Mucosa of stomach (tissue), 1 donor: ENCODE data around the gene FCRL2.

Experiments
- H3K27me3 ChIP-seq: one replicate; pipeline ENCODE4 v1.7.0; 2013; ENCODE audit warnings: mild to moderate bottlenecking, low read length; ENCODE audit not compliant: control insufficient read depth, insufficient read depth
- H3K36me3 ChIP-seq: one replicate; pipeline ENCODE4 v1.7.0; 2013; ENCODE audit warnings: low read length; ENCODE audit not compliant: control insufficient read depth, insufficient read depth
- H3K4me1 ChIP-seq: one replicate; pipeline ENCODE4 v1.7.0; 2013; ENCODE audit warnings: mild to moderate bottlenecking, low read length; ENCODE audit not compliant: control insufficient read depth, insufficient read depth
- H3K4me3 ChIP-seq: one replicate; pipeline ENCODE4 v1.7.0; 2013; ENCODE audit warnings: low read length
- H3K9ac ChIP-seq: one replicate; pipeline ENCODE4 v1.7.0; 2013; ENCODE audit warnings: mild to moderate bottlenecking, low read length, moderate library complexity
- H3K9me3 ChIP-seq: one replicate; pipeline ENCODE4 v1.7.0; 2013; ENCODE audit warnings: mild to moderate bottlenecking, low read length, moderate library complexity; ENCODE audit not compliant: control insufficient read depth
- donor health status: Pancreatic carcinoma.

The FCRL2 gene

DNA sequence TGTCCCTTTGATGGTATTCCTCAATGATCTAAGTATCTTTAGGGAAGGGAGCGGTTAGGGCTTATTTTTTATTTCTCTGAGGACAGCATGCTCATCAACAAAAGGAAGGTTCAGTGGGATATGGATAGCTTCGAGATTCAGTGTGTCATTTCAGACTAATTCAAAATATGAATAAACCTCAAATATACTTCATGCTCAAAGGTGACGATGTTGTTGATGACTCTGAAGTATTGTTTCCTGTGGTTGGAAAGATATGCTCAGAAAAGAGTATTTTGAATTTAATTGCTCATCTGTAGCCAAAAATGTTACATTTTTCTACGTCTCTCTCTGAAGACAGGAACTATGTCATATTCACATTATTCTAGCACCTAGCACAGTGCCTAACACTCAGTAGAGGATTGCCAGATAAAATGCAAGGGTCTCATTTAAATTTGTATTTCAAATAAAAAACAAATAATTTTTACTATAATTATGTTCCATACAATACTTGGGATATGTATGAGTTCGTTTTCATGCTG lies 74.6 kb downstream of the FCRL2 start:
- H3K27me3 ChIP-seq = no peaks in the 10 kb centered on the region
- no peaks in the 10 kb centered on the region for H3K4me1 ChIP-seq
- no peaks in the 10 kb centered on the region for H3K36me3 ChIP-seq
- no peak overlapping the region for H3K4me3 ChIP-seq
- H3K9ac ChIP-seq = no peak overlapping the region
- no peaks in the 10 kb centered on the region for H3K9me3 ChIP-seq

DNA sequence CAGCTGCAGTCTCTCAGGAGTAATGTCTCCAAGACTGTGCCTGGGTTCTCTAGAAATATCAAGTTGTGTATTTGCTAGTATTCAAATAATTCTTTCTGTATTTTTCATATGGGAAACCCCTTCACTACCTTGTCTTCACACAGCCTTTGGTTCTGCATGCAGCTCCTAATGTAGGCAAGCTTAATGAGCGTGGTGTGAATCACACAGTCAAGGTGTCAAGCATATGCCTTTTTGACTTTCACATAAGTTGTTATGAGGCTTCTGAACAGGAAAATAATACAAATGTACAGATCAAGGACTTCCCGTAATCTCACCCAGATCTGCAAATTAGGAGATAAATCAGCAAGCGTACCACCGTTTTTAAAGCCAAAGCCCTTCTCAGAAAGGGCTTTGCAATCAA lies 76.2 kb downstream of the FCRL2 start, which contains the start of gene FCRL3:
Gene FCRL3 (minus strand): TSS at position 38 of the 400 bp plus-strand sequence. CDS start 280 bp downstream, outside the sequence.
- H3K27me3 ChIP-seq = no peaks in the 10 kb centered on the region
- H3K9me3 ChIP-seq = no peaks in the 10 kb centered on the region
- H3K36me3 ChIP-seq = no peaks in the 10 kb centered on the region
- no peak within 1 kb of the TSS for H3K4me3 ChIP-seq
- H3K4me1 ChIP-seq = no peaks in the 10 kb centered on the region
- no peak within 1 kb of the TSS for H3K9ac ChIP-seq

DNA sequence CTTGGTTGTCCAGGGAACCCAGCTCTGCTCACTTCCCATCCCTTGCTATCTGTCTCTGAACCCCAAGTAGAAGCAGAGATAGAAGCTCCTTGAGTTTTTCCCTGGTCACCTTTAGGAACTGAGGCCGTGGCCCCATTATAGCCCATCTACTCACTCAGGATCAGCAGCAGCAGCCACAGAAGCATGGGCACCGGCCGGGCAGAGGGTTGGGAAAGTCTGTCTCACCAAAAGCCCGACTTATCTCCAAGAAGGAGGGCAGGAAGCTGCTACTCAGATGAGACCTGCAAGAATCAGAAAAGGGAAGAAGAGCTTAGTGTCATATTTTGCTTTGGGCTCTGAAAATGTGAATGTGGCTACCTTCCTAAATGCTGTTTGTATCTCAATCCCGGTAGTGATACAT lies 76.6 kb downstream of the FCRL2 start:
- Histone ChIP-seq H3K4me3 (no peak overlapping the region), H3K36me3 (no peaks in the 10 kb centered on the region), H3K4me1 (no peaks in the 10 kb centered on the region), H3K27me3 (no peaks in the 10 kb centered on the region), H3K9me3 (no peaks in the 10 kb centered on the region), H3K9ac (no peak overlapping the region)

DNA sequence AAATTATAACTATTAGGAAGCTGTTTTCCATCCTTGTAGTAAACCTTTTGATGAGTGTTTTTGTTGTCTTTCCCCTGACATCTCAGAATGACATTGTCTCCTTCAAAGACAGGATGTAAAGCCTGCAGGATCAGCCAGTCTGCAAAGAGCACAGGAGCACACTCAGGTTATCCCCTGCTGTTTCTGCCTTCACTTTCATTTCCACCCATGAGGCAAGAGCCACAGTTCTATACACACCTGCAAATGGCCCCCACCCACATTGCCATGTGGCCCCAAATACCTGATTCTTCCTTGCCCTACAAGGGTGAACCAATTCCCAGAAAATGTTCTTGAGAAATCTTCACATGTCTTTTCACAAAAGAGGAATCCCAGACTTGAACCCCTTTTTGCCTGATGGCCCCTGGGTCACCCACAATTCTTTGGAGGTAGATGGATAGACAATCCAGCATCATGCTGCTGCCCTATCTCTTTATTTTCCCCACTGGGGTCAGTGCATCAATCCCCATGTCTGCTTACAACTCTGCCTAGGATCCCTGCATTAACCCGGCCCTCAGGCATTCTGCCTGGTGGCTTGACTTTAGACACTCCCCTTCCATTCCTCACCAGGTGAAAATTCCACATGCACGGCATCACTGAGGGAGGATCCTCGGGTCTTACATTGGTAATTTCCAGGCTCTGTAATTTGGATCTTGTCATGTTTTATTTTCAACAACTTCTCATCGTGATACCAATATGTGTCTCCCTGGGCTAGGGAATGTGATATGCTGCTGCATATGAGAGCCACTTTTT lies 79.0 kb downstream of the FCRL2 start:
- Histone ChIP-seq H3K9ac (no peak overlapping the region), H3K4me3 (no peak overlapping the region), H3K36me3 (no peaks in the 10 kb centered on the region), H3K4me1 (no peaks in the 10 kb centered on the region), H3K27me3 (no peaks in the 10 kb centered on the region), H3K9me3 (no peaks in the 10 kb centered on the region)

DNA sequence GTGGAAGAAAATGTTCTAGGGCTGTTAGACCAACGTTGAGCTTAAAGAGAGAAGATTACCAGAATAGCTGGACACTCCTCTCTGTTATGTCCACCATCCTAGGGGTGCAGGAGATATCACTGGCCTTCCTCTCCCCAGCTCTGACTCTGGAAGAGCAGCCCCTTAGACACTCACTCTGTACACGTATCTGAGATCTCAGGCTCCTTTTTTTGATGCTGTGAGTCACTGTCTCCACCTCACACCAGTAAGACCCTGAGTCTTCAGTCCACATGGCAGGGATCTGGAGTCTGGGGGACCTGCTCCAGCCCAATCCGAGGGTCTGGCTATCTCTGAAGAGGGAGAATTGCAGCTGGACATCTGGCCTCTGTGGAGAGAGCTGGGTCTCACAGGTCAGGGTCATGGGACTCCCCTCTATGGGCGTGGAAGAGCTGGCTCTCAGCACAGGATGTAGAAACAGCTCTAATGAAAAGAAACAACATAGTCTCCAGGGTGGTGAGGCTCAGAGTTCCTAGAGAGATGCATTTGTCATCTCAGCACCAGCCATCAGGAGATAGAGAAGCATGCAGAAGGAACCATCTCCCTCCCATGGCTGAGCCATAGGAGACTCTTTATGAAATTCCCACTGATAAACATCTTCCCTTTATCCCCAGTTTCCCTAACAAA lies 79.8 kb downstream of the FCRL2 start:
- Histone ChIP-seq H3K9me3 (no peaks in the 10 kb centered on the region), H3K4me1 (no peaks in the 10 kb centered on the region), H3K4me3 (no peak overlapping the region), H3K9ac (no peak overlapping the region), H3K27me3 (no peaks in the 10 kb centered on the region), H3K36me3 (no peaks in the 10 kb centered on the region)
